RWPE1 (cell line): ENCODE data around the gene NPAT.

Experiments used
- CTCF ChIA-PET: fragments of 350-600 bp; sonication (Branson Sonifier 250); formaldehyde crosslinking; extraction: SDS; loops from one replicate; lab custom pipeline; 2021; lab: Yijun Ruan, JAX
- POLR2A ChIA-PET: fragments of 400-600 bp; formaldehyde crosslinking; extraction: SDS; loops from one replicate; lab custom pipeline; 2020; ENCODE audit warnings: antibody characterized with exemption; ENCODE audit not compliant: low non-redundant PET; lab: Yijun Ruan, JAX
- DNase-seq: peaks from one replicate; pipeline ENCODE4 v3.0.0; 2012; ENCODE audit warnings: low spot score
- H3K27ac ChIP-seq: fragments of 450-650 bp; 2 replicates; pipeline ENCODE4 v1.5.1; 2017
- TF ChIP-seq, protein P1 (sequence below): fragments of 450-650 bp; conservative IDR thresholded peaks from 2 replicates; pipeline ENCODE4 v1.5.1; 2017; ENCODE audit warnings: low read depth, mild to moderate bottlenecking

Gene NPAT

DNA sequence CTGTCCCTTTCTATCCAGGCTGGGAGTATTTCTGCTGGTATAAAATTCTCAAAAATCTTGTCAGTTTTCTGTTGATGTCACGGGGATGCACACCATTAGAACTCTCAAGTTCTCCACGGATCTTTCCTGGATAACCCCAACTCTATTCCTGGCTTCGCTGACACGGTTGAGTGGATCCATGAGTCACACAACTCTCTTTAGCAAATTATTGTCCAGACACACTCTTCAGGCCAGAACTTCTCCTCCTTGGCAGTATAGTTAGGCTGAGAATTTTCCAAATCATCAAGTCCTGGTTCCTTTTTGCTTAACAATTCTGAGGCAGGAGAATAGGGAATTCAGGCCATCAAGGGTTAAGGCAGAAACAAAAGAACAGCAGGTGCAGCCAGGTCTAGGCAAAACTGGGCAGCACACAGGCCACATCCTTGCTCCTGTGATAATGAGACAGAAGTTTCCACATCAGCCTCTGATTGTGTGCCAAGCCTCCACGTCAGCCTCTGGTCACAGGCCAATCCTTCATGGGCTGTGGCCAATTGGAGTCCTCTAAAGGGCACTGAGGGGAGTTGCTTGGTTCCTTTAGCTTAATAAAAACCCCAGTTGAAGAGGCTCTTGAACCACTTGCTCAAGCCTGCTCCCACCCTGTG lies 106.8 kb downstream of the NPAT start:
- POLR2A ChIA-PET, result no interaction called here
- H3K27ac ChIP-seq, result peak overlapping the region; percentile 33; the same call in 1 of the 2 replicates
- peak; percentile 72 for DNase-seq
- CTCF ChIA-PET, result no interaction called here
- TF ChIP-seq, protein P1, sequence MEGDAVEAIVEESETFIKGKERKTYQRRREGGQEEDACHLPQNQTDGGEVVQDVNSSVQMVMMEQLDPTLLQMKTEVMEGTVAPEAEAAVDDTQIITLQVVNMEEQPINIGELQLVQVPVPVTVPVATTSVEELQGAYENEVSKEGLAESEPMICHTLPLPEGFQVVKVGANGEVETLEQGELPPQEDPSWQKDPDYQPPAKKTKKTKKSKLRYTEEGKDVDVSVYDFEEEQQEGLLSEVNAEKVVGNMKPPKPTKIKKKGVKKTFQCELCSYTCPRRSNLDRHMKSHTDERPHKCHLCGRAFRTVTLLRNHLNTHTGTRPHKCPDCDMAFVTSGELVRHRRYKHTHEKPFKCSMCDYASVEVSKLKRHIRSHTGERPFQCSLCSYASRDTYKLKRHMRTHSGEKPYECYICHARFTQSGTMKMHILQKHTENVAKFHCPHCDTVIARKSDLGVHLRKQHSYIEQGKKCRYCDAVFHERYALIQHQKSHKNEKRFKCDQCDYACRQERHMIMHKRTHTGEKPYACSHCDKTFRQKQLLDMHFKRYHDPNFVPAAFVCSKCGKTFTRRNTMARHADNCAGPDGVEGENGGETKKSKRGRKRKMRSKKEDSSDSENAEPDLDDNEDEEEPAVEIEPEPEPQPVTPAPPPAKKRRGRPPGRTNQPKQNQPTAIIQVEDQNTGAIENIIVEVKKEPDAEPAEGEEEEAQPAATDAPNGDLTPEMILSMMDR, result no peak

DNA sequence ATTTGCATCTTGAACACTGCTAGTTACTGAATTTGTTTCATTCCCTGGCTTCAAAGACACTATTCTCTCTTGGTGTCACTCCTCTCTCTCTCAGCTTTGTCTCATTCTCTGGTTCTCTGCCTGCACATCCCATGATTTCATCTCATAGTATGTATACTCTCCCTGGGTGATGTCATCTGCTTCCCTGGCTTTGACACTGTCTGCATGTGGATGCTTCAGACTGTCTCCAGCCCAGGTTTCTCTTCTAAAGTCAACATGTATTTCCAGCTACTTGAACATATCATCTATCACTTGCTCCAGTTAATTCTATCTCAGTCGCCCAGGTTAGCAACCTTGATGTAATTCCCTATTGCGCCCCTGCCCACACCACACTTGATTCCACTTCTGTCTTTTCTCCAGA lies 110.4 kb downstream of the NPAT start:
- CTCF ChIA-PET, result interaction anchor here (0.5 kb wide), 2 partner anchors 25 to 186 kb away, joined by 3 to 4 read pairs; no protein-coding TSS in a partner anchor
- POLR2A ChIA-PET, result no interaction called here
- H3K27ac ChIP-seq, result no peak overlapping the region
- no peak for DNase-seq
- TF ChIP-seq, protein P1, result no peak

DNA sequence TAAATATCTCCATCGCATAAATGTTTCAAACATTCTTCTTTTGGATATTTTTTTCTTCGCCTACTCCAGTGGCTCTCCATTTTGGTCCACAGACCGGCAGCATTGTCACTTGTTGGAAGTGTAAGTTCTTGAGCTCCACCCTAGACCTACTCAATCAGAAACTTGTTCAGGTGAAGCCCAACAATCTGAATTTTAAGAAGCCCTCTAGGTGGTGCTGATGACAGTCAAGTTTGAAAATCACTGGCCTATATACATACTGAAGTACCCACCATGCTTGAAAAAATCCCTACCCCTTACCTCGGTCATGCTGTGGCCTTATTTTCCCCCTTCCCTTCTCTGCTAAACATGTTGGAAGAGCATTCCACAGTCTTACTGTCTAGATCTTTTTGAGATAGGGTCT lies 111.3 kb downstream of the NPAT start:
- DNase-seq, result no peak
- CTCF ChIA-PET, result interaction anchor here (0.6 kb wide), 1 partner anchor 35 kb away, joined by 3 read pairs; no protein-coding TSS in a partner anchor
- POLR2A ChIA-PET, result no interaction called here

More for the DNA sequence above, 111.3 kb downstream of the NPAT start:
- no peak overlapping the region for H3K27ac ChIP-seq
- TF ChIP-seq, protein P1, result no peak
